K562 (cell line): Measurements from ENCODE around the gene SLC2A13. TPM values are rescaled to one million over a fixed set of nuclear protein-coding genes. Genes with fewer than 3 reads are reported as not detected.

Experiments
- ATAC-seq: fragments of 200-7000 bp; cut with Tn5 transposase; 3 replicates; pipeline ENCODE4 v1.9.1; 2020; ENCODE audit warnings: moderate library complexity
- BruUV-seq: library from RNA; stranded (reverse); fragments of 400-500 nt; replicated peaks from 2 replicates; lab custom pipeline; 2021; lab: Mats Ljungman, UMichigan
- CTCF ChIA-PET: fragments of 300-600 bp; formaldehyde crosslinking; extraction: SDS; loops from one replicate; lab custom pipeline; 2021; ENCODE audit warnings: low intra/inter-chr PET ratio; lab: Yijun Ruan, JAX
- POLR2A ChIA-PET: fragments of 300-600, 350-650 bp; sonication (Branson Sonifier 250); formaldehyde crosslinking; extraction: SDS; loops from one replicate; lab custom pipeline; 2021; ENCODE audit warnings: antibody characterized with exemption, inconsistent platforms; lab: Yijun Ruan, JAX
- DNase-seq, 4 experiments: peaks; one replicate each; pipeline versions ENCODE4 v3.0.0 to v3.0.0-alpha.2; 2011 to 2018; ENCODE audit warnings: low spot score in 3 of 4, mixed read lengths in 3 of 4; ENCODE audit errors: extremely low read depth in 1 of 4
- FAIRE-seq: peaks from 2 replicates; lab custom pipeline; 2011; peaks lifted over from hg19 to GRCh38; lab: Jason Lieb, UNC
- H2AFZ ChIP-seq: 2 replicates; pipeline ENCODE4 v1.6.0; 2011; ENCODE audit warnings: low read depth, low read length, control low read depth, inconsistent platforms
- H3K27ac ChIP-seq: fragments of 200-600 bp; 3 replicates; pipeline ENCODE4 v1.8.0; 2011; ENCODE audit warnings: low read depth, mild to moderate bottlenecking, control low read depth, inconsistent platforms, low read length, moderate library complexity, mixed read lengths; ENCODE audit errors: extremely low read depth
- H3K27me3 ChIP-seq, 2 experiments: fragments of 300-600 bp in 1 of 2; 2 replicates in 1 of 2; 3 replicates in 1 of 2; pipeline versions ENCODE4 v1.6.0 to v1.8.0; 2011; ENCODE audit warnings: inconsistent platforms in 2 of 2, low read length in 2 of 2, mild to moderate bottlenecking in 1 of 2, mixed read lengths in 1 of 2, moderate library complexity in 1 of 2; ENCODE audit not compliant: control insufficient read depth in 2 of 2, insufficient read depth in 2 of 2
- H3K36me3 ChIP-seq: fragments of 300-600 bp; 3 replicates; pipeline ENCODE4 v1.8.0; 2011; ENCODE audit warnings: mild to moderate bottlenecking, low read length, inconsistent platforms; ENCODE audit not compliant: control insufficient read depth, insufficient read depth
- H3K4me1 ChIP-seq, 2 experiments: fragments of 200-600 bp in 1 of 2; replicated peaks in 1 of 2; 2 replicates in 1 of 2; 3 replicates in 1 of 2; pipeline versions ENCODE4 v1.5.1 to v1.8.0; 2011; ENCODE audit warnings: inconsistent platforms in 2 of 2, low read length in 2 of 2, mild to moderate bottlenecking in 1 of 2, mixed read lengths in 1 of 2, moderate library complexity in 1 of 2; ENCODE audit not compliant: control insufficient read depth in 2 of 2, insufficient read depth in 2 of 2
- H3K4me2 ChIP-seq: 2 replicates; pipeline ENCODE4 v1.6.1; 2011; ENCODE audit warnings: low read length, control low read depth, inconsistent platforms, mixed read lengths; ENCODE audit not compliant: insufficient read depth
- H3K4me3 ChIP-seq: fragments of 200-600 bp; sonication (generic), shearing (Covaris generic); 2 replicates; pipeline ENCODE4 v1.5.1; 2016; ENCODE audit warnings: control low read depth, inconsistent platforms
- H3K79me2 ChIP-seq: fragments of 200-600 bp; 3 replicates; pipeline ENCODE4 v1.8.0; 2011; ENCODE audit warnings: low read length, inconsistent platforms; ENCODE audit not compliant: control insufficient read depth, insufficient read depth
- H3K9ac ChIP-seq, 2 experiments: 2 replicates each; pipeline versions ENCODE4 v1.6.0 to v1.6.1; 2011; ENCODE audit warnings: low read depth in 2 of 2, low read length in 2 of 2, control low read depth in 1 of 2, inconsistent platforms in 1 of 2, mild to moderate bottlenecking in 1 of 2, mixed read lengths in 1 of 2; ENCODE audit not compliant: insufficient read depth in 1 of 2
- H3K9me1 ChIP-seq: one replicate; pipeline ENCODE4 v1.6.0; 2011; ENCODE audit warnings: inconsistent platforms, mild to moderate bottlenecking, low read length, moderate library complexity; ENCODE audit not compliant: control insufficient read depth, insufficient read depth
- H3K9me3 ChIP-seq: replicated peaks from 2 replicates; pipeline ENCODE4 v1.5.1; 2011; ENCODE audit warnings: low read depth, low read length, inconsistent platforms; ENCODE audit not compliant: control insufficient read depth, insufficient read depth
- H4K20me1 ChIP-seq: replicated peaks from 2 replicates; pipeline ENCODE4 v1.6.1; 2011; ENCODE audit warnings: low read length, inconsistent platforms, mixed read lengths; ENCODE audit not compliant: control insufficient read depth, insufficient read depth
- ARID2 ChIP-seq: fragments of 450-650 bp; IDR thresholded peaks from 2 replicates; pipeline ENCODE4 v1.6.1; 2017; ENCODE audit warnings: antibody characterized with exemption, mild to moderate bottlenecking
- KDM1A ChIP-seq, 2 experiments: fragments of 450-650 bp; IDR thresholded peaks; 2 replicates each; pipeline ENCODE4 v1.6.1; 2016; ENCODE audit warnings: mild to moderate bottlenecking in 2 of 2
- MLX ChIP-seq, 2 experiments: fragments of 450-650 bp in 1 of 2; sonication (generic) in 1 of 2; formaldehyde crosslinking; conservative IDR thresholded peaks; 2 replicates each; pipeline versions ENCODE4 v1.4.0 to v1.8.1; 2020 to 2022; ENCODE audit warnings: mild to moderate bottlenecking in 1 of 2, missing genetic modification reagents in 1 of 2
- RBM25 ChIP-seq: fragments of 200-400 bp; formaldehyde crosslinking; IDR thresholded peaks from 2 replicates; pipeline ENCODE4 v1.6.1; 2018; ENCODE audit warnings: low read length, low read depth, moderate library complexity; ENCODE audit not compliant: severe bottlenecking
- SMAD4 ChIP-seq: fragments of 250-450 bp; sonication (Bioruptor Pico); conservative IDR thresholded peaks from 2 replicates; pipeline ENCODE4 v1.8.0; 2021; ENCODE audit warnings: inconsistent platforms, mild to moderate bottlenecking, moderate library complexity
- ZFP36 ChIP-seq: fragments of 150-350 bp; IDR thresholded peaks from 2 replicates; pipeline ENCODE4 v1.6.1; 2018; ENCODE audit warnings: low read length, low read depth; ENCODE audit not compliant: partially characterized antibody
- ZNF311 ChIP-seq: fragments of 250-450 bp; sonication (Bioruptor Pico); IDR thresholded peaks from 2 replicates; pipeline ENCODE4 v1.4.0; 2020; ENCODE audit warnings: mild to moderate bottlenecking, moderate library complexity
- WGBS: fragments of 100-300 bp; shearing (Covaris generic); methylation state at CpG from one replicate; pipeline ENCODE4 v1.1.6; 2016; ENCODE audit warnings: low coverage, mixed read lengths; ENCODE audit not compliant: insufficient coverage; ENCODE audit errors: missing lambda C conversion rate; 5-methylcytosine and 5-hydroxymethylcytosine counted together
- in situ Hi-C: fragments of 300-500 bp; cut with MboI; formaldehyde crosslinking; loops from 4 replicates; pipeline ENCODE4 v1.15.0; 2018; ENCODE audit warnings: inconsistent platforms, mixed read lengths
- intact Hi-C: fragments of 100-400 bp; cut with micrococcal nuclease; formaldehyde crosslinking; loops from 2 replicates; pipeline ENCODE4 v1.14.2; 2022
- polyA plus RNA-seq, 8 experiments: library from polyadenylated mRNA; depleted of rRNA in 4 of 8; stranded (reverse) in 5 of 8; unstranded in 3 of 8; fragments of >200 nt; fragmentation: Nextera tagmentation in 2 of 8; fragmentation: Illumina TruSeq in 1 of 8; extraction: Ambion mirVana in 2 of 8; extraction: Trizol in 1 of 8; gene quantifications; 2 replicates each; pipeline versions ENCODE4 v1.2.1 to v1.2.3, GENCODE V29; 2011 to 2014; ENCODE audit warnings: inconsistent platforms in 1 of 8, missing spikeins in 1 of 8
- total RNA-seq, 7 experiments: library from RNA; depleted of rRNA in 6 of 7; stranded (reverse); fragments of >200 nt in 6 of 7; fragmentation: Illumina TruSeq in 2 of 7; extraction: Trizol in 2 of 7; gene quantifications; 2 replicates each; pipeline versions ENCODE4 v1.2.1 to v1.2.3, GENCODE V29; 2011 to 2021; ENCODE audit warnings: low replicate concordance in 1 of 7

Gene SLC2A13
- total and polyA plus RNA-seq, 9 of the 15 experiments (the other 6 are each of a cell fraction or from before 2014, with no cell fraction given), result 1.7 to 12.4 (median 9.0) TPM

GRCh38 chr12:40013847-40014246, 92.0 kb downstream of the SLC2A13 start (continued):
- TF ChIP-seq MLX (CRISPR knock-in tag; conservative IDR thresholded peaks at IDR 0.05), result no peak
- no peak for TF ChIP-seq SMAD4
- TF ChIP-seq ARID2, result no peak

GRCh38 chr12:40013292-40013691, 92.6 kb downstream of the SLC2A13 start:
- intact Hi-C loops (no loop called here), in situ Hi-C loops (loop anchor here (10.0 kb wide), 1 partner anchor 92 kb away; the partner anchor contains the start of gene SLC2A13)
- H3K27me3 ChIP-seq, result no peaks in the 10 kb centered on the region
- 64% methylated on average over 1 of the region's 1 CpG for WGBS
- DNase-seq (no peak), FAIRE-seq (no peak), ATAC-seq (no peak)
- H3K9me1 ChIP-seq, result no peaks in the 10 kb centered on the region
- no peaks in the 10 kb centered on the region for H3K79me2 ChIP-seq
- no peak overlapping the region for H3K4me3 ChIP-seq
- H3K9ac ChIP-seq, result no peak overlapping the region
- no peaks in the 10 kb centered on the region for H3K9me3 ChIP-seq
- H4K20me1 ChIP-seq, result no peaks in the 10 kb centered on the region
- H3K36me3 ChIP-seq, result no peaks in the 10 kb centered on the region
- no peak overlapping the region for H3K27ac ChIP-seq
- no peak overlapping the region for H3K4me2 ChIP-seq
- no peak overlapping the region for H2AFZ ChIP-seq
- ChIA-PET CTCF (no interaction called here), POLR2A (interaction anchor here (0.5 kb wide), 1 partner anchor 52 kb away, joined by 3 read pairs; no protein-coding TSS in a partner anchor)
- no TSS peak for BruUV-seq
- H3K4me1 ChIP-seq, result no peaks in the 10 kb centered on the region; a peak in 1 of 5 replicates
- TF ChIP-seq ZNF311 (CRISPR knock-in tag) (no peak), RBM25 (peak; percentile 72), ZFP36 (peak; percentile 69), KDM1A (IDR thresholded peaks at IDR 0.05) (0 out of 4 replicates have a peak, but pooled peaks of 1 of the 2 experiments have one; percentile 8)
